GM12872 (cell line): Measurements from ENCODE around the gene LCAT.

Experiments used
- TF ChIP-seq, protein P1 (sequence below): IDR thresholded peaks from 3 replicates; pipeline ENCODE4 v1.5.1; 2011; ENCODE audit warnings: low read depth, mild to moderate bottlenecking, low read length, moderate library complexity; ENCODE audit not compliant: insufficient read depth

The LCAT gene

DNA sequence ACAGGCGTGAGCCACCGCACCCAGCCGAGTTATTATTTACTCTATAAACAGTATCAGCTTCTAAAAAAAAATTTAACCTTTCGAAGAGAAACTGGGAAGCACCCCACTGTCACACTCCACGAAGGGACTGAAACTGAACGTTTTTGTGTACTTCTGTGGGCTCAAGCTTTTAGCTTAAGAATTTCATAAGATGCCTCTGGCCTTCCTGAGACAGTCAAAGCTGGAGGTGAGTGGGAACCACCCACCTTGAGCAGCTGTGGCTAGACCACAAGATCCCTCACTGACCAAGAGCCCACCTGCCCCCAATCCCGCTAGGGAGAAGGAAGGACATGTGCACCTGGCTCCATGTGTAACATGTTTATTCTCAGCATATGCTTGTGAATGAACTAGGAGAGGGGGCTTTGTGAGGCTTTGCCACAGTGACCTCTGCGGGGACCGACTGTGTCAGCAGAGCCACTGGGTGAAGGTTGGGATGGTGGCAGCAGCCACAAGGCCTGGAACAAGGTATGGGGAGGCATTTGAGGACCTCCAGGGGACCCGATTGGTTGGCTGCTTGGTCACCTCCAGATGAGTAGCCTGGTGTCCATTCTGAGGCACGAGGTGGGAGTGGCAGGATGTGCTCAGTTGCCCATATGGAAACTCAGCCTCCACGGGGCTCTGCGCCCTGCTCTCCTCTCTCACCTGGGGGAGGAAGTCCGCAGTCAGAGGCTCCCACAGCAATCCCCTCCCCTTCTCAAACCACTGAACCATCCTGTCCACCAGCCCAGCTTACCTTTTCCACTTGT, 31.6 kb upstream of the LCAT start:
- TF ChIP-seq, protein P1, sequence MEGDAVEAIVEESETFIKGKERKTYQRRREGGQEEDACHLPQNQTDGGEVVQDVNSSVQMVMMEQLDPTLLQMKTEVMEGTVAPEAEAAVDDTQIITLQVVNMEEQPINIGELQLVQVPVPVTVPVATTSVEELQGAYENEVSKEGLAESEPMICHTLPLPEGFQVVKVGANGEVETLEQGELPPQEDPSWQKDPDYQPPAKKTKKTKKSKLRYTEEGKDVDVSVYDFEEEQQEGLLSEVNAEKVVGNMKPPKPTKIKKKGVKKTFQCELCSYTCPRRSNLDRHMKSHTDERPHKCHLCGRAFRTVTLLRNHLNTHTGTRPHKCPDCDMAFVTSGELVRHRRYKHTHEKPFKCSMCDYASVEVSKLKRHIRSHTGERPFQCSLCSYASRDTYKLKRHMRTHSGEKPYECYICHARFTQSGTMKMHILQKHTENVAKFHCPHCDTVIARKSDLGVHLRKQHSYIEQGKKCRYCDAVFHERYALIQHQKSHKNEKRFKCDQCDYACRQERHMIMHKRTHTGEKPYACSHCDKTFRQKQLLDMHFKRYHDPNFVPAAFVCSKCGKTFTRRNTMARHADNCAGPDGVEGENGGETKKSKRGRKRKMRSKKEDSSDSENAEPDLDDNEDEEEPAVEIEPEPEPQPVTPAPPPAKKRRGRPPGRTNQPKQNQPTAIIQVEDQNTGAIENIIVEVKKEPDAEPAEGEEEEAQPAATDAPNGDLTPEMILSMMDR, result no peak

DNA sequence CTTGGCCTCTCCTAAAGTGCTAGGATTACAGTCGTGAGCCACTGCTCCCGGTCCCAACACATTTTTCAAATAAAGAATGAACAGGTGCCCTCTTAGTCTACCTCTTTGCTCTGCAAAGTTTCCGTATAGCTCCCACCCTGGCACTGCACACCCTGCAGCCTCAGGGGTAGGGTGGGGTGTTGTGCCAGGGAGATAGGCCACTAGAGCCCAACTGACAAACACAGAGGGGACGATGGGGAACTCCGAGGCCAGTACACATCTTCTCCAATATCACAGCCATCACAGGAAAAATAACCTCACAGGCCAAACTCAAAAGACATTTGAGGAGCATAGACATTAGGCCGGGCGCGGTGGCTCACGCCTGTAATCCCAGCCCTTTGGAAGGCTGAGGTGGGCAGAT, 27.2 kb upstream of the LCAT start:
- TF ChIP-seq, protein P1, result no peak

DNA sequence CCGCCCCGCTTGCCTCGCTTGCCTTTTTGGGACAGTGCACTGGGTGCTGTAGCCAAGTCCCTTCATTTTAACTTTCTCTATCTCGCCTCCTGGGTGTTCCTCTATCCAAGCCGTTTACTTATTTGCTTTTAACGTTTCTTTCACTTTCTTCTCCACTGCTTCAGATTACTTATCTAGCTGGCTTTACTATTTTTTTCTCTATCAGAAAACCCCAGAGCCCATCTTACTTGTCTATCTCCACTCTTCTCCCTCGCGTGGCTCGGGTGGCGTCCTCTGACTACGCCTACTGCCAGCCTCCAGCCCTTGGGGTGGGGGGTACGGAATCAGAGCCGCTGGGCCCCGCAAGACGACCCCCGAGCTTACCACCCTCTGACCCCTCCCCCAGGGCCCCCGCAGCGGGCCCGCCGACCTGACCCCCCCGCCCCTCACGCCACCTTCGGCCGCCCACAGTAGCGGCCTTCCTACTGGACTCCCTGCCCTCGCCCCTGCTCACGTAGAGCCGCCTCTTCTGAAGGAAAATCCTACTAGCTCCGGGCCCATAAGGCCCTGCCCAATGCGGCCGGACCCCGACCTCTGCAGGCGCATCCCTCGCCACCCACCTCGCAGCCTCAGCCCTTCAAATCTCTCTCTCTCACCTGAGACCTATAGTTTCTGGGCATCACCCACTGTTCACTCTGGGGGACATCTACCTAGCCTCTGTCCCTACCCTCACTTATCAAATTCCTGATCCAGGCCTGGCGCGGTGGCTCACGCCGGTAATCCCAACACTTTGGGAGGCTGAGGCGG, 25.5 kb upstream of the LCAT start:
- TF ChIP-seq, protein P1, result no peak

DNA sequence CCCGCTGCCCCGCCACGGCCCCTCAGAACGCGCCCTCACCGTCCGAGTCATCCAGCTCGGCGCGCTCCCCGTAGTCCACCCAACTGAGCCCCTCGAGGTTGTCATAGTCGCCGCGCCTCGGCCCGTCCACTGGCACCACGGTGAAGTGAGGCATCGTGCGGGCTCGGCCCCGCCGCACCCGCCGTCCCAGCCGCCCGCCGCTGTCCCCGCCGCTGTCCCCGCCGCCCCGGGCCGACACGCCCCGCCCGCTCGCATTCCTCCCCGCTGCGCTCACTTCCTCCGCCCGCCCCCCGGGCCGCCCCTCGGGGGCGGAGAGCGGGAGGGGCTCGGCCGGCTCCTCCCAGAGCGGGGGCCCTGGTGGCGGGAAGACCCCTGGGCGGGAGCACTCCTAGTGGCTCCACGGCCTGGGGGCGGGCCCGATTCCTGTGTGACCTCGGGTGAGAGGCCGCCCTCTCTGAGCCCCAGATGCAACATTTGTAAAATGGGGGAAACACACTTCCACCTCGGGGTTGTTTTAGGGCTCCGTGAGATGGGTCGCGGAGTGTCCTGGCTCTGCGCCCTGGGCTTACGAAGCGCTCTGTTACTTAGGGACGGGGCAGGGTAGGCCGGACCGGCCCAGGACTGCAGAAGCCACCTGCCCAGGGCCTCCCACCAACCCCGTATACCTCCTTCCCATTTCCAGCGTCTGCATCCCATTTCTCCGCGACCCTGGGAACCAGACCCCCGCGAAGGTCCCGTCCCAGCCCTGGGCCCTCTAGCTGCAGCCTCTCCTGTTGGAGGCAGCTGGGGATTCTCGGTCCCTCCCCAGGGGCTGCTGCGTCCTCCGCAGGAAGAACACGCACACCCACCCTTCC, 24.7 kb upstream of the LCAT start, which contains the start of gene SLC12A4:
TSS of gene SLC12A4 (minus strand) at position 238 of the 854 bp plus-strand sequence. CDS start at position 154, 84 bp downstream.
- TF ChIP-seq, protein P1, result no peak

DNA sequence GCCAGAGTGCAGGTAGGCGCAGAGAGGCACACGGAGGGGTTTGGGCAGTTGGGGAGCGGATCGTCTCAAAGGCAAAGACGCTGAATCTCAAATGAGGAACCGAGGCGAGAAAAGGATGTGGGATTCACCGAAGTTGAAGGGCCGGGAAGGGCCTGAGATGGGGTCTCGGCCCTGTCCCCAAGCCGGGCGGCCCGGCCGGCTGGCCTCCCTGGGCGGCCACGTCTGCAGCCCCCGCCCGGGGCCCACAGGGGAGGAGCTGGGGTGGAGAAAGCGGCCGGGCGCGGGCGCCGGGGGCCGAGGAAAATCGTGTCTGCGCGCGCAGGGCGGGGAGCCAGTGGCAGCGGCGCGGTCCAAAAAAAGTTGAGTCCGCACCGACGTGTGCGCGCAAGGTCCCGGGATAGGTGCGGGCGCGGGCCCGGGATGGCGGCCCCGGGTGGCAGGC, 24.1 kb upstream of the LCAT start:
- TF ChIP-seq, protein P1, result no peak

DNA sequence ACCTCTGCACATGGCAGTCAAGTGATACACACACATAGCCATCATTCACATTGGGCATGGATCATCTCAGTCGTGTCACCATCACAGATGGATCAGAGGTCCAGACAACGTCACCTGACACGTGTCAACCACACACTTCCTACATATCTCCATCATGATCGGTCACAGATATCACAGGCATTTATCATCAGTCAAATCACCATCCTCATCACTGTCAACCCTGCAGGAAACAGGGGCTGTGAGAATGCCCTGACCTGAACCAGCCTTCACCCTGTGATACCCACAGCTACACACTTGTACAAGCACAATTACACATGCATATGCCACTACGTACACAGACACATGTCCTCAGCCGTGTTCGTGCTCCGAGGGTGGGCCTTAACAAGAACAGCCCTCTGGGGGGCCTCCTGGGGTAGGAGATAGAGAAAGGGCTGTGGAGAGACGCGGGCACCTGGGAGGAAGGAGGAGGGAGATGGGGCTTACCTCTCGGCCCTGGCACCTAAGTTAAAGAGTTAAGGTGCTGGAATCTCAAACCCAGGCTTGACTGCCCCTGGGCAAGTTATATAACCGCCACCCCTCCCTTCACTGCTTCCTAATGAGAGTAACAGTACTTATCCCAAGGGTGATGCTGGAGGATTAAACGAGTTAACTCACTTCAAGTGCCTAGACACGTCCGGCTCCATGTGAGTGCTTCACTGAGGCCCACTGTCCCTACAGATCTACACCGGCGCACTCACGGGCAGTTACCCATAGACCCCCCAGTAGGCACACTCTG, 23.4 kb upstream of the LCAT start:
- TF ChIP-seq, protein P1, result no peak
